ENCODE data around the gene ME3. TPM values are rescaled to one million over a fixed set of nuclear protein-coding genes. Genes with fewer than 3 reads are reported as not detected.
"Not testable (repeated sequence)": the region's sequence is repeated elsewhere in the genome, so short reads cannot be mapped to it uniquely, and the experiment has no call there.

ME3 gene
- total and polyA plus RNA-seq, 11 donors, result 11.3 to 51.5 (median 31.3) TPM

DNA sequence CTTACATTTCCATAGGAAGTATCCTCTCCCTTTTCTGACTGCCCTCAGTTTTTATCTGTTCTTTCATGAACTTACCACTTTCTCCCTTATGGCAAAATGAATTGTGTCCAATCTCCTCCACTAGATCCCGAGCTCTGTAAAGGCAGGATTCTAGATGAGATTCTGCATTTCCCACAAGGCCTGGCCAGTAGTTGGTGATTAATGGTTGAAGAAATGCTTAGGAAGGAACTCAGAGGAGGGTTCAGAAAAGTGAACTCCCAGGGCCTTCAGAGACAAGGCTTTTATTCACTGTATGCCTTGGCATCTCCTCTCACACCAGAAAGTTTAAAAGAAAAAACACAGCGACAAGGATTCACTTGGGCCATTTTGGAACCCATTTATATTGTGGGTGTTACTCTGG, 231.6 kb downstream of the ME3 start:
- Histone ChIP-seq H3K4me3 (no peak overlapping the region), H3K27ac (peak overlapping the region in 8 of 12 donors; percentile 8 to 77 (median 40)), H3K9me3 (no peaks in the 10 kb centered on the region), H3K27me3 (no peaks in the 10 kb centered on the region), H3K4me1 (peaks cover 0 to 28% (median 0%) of the 10 kb centered on the region in 12 donors), H3K36me3 (peaks cover 0 to 50% (median 24%) of the 10 kb centered on the region in 9 donors)
- DNase-seq, result no peak
- TF ChIP-seq, protein P1, sequence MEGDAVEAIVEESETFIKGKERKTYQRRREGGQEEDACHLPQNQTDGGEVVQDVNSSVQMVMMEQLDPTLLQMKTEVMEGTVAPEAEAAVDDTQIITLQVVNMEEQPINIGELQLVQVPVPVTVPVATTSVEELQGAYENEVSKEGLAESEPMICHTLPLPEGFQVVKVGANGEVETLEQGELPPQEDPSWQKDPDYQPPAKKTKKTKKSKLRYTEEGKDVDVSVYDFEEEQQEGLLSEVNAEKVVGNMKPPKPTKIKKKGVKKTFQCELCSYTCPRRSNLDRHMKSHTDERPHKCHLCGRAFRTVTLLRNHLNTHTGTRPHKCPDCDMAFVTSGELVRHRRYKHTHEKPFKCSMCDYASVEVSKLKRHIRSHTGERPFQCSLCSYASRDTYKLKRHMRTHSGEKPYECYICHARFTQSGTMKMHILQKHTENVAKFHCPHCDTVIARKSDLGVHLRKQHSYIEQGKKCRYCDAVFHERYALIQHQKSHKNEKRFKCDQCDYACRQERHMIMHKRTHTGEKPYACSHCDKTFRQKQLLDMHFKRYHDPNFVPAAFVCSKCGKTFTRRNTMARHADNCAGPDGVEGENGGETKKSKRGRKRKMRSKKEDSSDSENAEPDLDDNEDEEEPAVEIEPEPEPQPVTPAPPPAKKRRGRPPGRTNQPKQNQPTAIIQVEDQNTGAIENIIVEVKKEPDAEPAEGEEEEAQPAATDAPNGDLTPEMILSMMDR (IDR thresholded peaks at IDR 0.05), result no peak
- no peak for TF ChIP-seq POLR2A (IDR thresholded peaks at IDR 0.05)
- intact Hi-C loops (cut with DNase I), result no loop called here
- peak in 2 of 4 donors; percentile 6 to 22 for ATAC-seq
- WGBS, 4 donors, result 72 to 85% (median 82%) methylated on average over 2 of the region's 2 CpGs

DNA sequence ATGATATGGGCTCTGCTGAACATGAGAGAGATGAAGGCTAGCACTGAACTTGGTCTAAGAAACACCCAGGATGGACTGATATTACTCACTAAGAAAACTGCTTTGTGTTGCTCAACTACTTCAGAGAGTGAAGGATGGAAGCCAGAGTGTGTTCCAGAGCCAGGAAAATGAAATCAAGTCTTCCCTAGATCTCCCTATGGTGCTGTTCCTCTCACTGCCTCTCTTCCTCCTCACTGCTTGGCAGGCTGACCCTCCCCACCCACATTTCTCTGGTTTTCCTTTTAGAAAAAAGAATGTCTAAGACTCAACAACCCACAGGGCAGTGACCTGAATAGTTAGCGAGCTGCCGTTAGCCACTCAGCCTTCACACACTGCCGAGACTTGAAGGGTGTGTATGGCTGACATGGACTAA, 232.1 kb downstream of the ME3 start:
- 73 to 84% (median 80%) methylated on average over 3 of the region's 3 CpGs for WGBS, 4 donors
- Histone ChIP-seq H3K4me1 (peaks cover 0 to 28% (median 0%) of the 10 kb centered on the region in 12 donors), H3K27me3 (no peaks in the 10 kb centered on the region), H3K36me3 (peaks cover 0 to 44% (median 20%) of the 10 kb centered on the region in 9 donors), H3K4me3 (no peak overlapping the region), H3K27ac (peak overlapping the region in 8 of 12 donors; percentile 8 to 77 (median 50)), H3K9me3 (no peaks in the 10 kb centered on the region)
- ATAC-seq (peak; percentile 70 to 91 (median 90)), DNase-seq (peak; percentile 31 to 70 (median 63))
- TF ChIP-seq POLR2A (IDR thresholded peaks at IDR 0.05), result no peak
- TF ChIP-seq, protein P1 (IDR thresholded peaks at IDR 0.05), result no peak
- intact Hi-C loops (cut with DNase I), result no loop called here

DNA sequence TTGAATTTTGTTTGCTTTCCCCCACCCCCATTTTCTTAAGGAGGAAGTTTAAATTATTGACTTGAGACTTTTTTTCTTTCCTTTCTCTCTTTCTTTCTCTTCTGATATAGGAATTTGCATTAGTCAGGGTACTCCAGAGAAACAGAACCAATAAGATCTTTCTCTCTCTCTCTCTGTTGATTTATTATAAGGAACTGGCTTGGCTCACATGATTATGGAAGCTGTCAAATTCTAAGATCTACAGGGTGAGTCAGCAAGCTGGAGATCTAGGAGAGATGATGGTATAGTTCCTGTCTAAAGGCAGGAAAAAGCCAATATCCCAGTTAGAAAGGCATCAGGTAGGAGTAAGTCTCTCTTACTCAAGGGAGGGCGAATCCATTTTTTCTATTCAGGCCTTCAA, 233.7 kb downstream of the ME3 start:
- WGBS, 4 donors, result 93 to 97% (median 95%) methylated on average over 1 of the region's 1 CpG
- Histone ChIP-seq H3K9me3 (no peaks in the 10 kb centered on the region), H3K4me1 (peaks cover 0 to 28% (median 0%) of the 10 kb centered on the region in 12 donors), H3K4me3 (no peak overlapping the region), H3K27ac (no peak overlapping the region), H3K36me3 (peaks cover 0 to 28% (median 6%) of the 10 kb centered on the region in 9 donors), H3K27me3 (no peaks in the 10 kb centered on the region)
- TF ChIP-seq POLR2A (IDR thresholded peaks at IDR 0.05), result no peak
- TF ChIP-seq, protein P1 (IDR thresholded peaks at IDR 0.05), result no peak
- intact Hi-C loops (cut with DNase I), result no loop called here
- ATAC-seq (no peak), DNase-seq (no peak)

DNA sequence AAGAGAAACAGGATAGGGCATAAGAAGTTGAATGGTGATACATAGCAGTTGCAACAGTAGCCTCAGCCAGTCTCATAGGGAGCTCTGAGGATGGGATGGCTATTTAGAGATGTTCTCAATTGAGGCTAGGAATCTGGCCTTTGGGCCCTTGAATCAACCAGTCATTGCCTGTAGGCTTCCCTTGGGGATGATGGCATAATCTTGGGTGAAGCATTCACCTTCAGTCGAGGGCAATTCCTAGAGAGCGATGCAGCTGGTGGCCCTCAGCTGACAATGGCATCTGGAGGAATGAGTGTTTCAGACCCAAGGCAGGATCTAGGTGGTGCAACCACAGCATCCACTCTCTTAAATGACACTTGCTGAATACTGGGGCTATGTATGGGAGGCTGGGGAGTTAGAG, 236.7 kb downstream of the ME3 start:
- no peaks in the 10 kb centered on the region for H3K9me3 ChIP-seq
- no peaks in the 10 kb centered on the region for H3K27me3 ChIP-seq
- peaks cover 0 to 9% (median 0%) of the 10 kb centered on the region in 12 donors for H3K4me1 ChIP-seq
- intact Hi-C loops (cut with DNase I), result no loop called here
- TF ChIP-seq POLR2A (IDR thresholded peaks at IDR 0.05), result no peak
- TF ChIP-seq, protein P1 (IDR thresholded peaks at IDR 0.05), result no peak
- no peak for DNase-seq
- H3K27ac ChIP-seq, result no peak overlapping the region
- no peak overlapping the region for H3K4me3 ChIP-seq
- WGBS, 4 donors, result 87 to 95% (median 94%) methylated on average over 2 of the region's 2 CpGs
- ATAC-seq, result no peak
- H3K36me3 ChIP-seq, result peaks cover 0 to 11% (median 0%) of the 10 kb centered on the region in 9 donors

DNA sequence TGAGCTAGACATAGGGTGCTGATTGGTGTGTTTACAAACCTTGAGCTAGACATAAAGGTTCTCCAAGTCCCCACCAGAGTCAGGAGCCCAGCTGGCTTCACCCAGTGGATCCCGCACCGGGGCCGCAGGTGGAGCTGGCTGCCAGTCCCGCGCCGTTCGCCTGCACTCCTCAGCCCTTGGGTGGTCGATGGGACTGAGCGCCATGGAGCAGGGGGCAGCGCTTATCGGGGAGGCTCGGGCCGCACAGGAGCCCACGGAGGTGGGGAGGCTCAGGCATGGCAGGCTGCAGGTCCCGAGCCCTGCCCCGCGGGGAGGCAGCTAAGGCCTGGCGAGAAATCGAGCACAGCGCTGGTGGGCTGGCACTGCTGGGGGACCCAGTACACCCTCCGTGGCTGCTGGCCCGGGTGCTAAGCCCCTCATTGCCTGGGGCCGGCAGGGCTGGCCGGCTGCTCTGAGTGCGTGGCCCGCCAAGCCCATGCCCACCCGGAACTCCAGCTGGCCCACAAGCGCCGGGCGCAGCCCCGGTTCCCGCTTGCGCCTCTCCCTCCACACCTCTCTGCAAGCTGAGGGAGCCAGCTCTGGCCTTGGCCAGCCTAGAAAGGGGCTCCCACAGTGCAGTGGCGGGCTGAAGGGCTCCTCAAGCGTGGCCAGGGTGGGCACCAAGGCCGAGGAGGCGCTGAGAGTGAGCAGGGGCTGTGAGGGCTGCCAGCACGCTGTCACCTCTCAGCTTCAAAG, 238.9 kb downstream of the ME3 start:
- intact Hi-C loops (cut with DNase I); H3K27me3 ChIP-seq; H3K4me1 ChIP-seq; H3K4me3 ChIP-seq; ATAC-seq; H3K27ac ChIP-seq; H3K9me3 ChIP-seq; DNase-seq: not testable (repeated sequence)
- H3K36me3 ChIP-seq, result peaks cover 0 to 11% (median 0%) of the 10 kb centered on the region in 9 donors
- WGBS, 4 donors, result 91 to 97% (median 96%) methylated on average over 15 to 38 of the region's 38 CpGs
